NT2/D1 (cell line): ENCODE results near the gene GUCY1A2.

Experiments
- DNase-seq: peaks from one replicate; pipeline ENCODE4 v3.0.0-alpha.2; 2011; ENCODE audit warnings: low read depth, low spot score
- H3K27me3 ChIP-seq: 2 replicates; pipeline ENCODE4 v1.6.0; 2011; ENCODE audit warnings: mild to moderate bottlenecking; ENCODE audit not compliant: insufficient read length, insufficient read depth
- H3K36me3 ChIP-seq: 2 replicates; pipeline ENCODE4 v1.6.1; 2011; ENCODE audit warnings: mild to moderate bottlenecking, low read length, mixed read lengths; ENCODE audit not compliant: insufficient read depth, insufficient read length
- H3K4me1 ChIP-seq: 2 replicates; pipeline ENCODE4 v1.5.1; 2011; ENCODE audit not compliant: insufficient read depth, insufficient read length
- H3K4me3 ChIP-seq: 2 replicates; pipeline ENCODE4 v1.5.1; 2011; ENCODE audit warnings: low read depth; ENCODE audit not compliant: insufficient read length
- H3K9ac ChIP-seq: 2 replicates; pipeline ENCODE4 v1.6.0; 2011; ENCODE audit warnings: low read depth; ENCODE audit not compliant: insufficient read length
- H3K9me3 ChIP-seq: 2 replicates; pipeline ENCODE4 v1.5.1; 2011; ENCODE audit warnings: mild to moderate bottlenecking, low read length; ENCODE audit not compliant: insufficient read depth
- SUZ12 ChIP-seq: IDR thresholded peaks from 2 replicates; pipeline ENCODE4 v1.6.1; 2011; ENCODE audit not compliant: insufficient read length, insufficient read depth; ENCODE audit errors: extremely low read depth
- YY1 ChIP-seq: IDR thresholded peaks from 2 replicates; pipeline ENCODE4 v1.6.1; 2011; ENCODE audit not compliant: insufficient read length, insufficient read depth
- ZNF274 ChIP-seq: IDR thresholded peaks from 2 replicates; pipeline ENCODE4 v1.6.1; 2011; ENCODE audit warnings: mild to moderate bottlenecking, low read depth, low read length

Gene GUCY1A2

GRCh38 chr11:106684944-106685343 is 333.3 kb downstream of the GUCY1A2 start:
- Histone ChIP-seq H3K4me3 (no peak overlapping the region), H3K27me3 (no peaks in the 10 kb centered on the region), H3K9ac (no peak overlapping the region), H3K4me1 (no peaks in the 10 kb centered on the region), H3K36me3 (no peaks in the 10 kb centered on the region), H3K9me3 (no peaks in the 10 kb centered on the region)
- TF ChIP-seq SUZ12 = no peak
- TF ChIP-seq YY1 = no peak
- TF ChIP-seq ZNF274 = no peak
- DNase-seq = no peak

DNA sequence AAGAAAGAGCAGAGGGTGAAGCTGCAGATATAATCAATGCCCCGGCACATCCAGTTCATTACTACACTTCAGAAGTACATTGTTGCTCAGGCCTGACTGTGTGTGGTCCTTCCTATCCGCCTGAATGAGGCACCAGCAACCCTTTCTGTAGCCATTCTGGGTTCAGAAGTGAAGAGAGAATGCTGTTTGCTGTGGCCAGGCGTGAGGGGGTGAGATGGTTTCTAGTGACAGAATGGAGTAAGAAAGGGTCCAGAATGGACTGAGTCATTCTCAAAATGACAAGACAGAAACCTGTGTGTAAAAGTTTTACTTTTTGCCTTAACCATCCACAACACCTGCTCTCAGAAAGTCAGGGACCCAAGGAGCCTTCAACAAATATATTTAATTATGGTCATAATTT is 334.8 kb downstream of the GUCY1A2 start:
- no peak for TF ChIP-seq SUZ12
- no peak for TF ChIP-seq ZNF274
- TF ChIP-seq YY1 = no peak
- Histone ChIP-seq H3K36me3 (no peaks in the 10 kb centered on the region), H3K4me1 (no peaks in the 10 kb centered on the region), H3K9ac (no peak overlapping the region), H3K9me3 (no peaks in the 10 kb centered on the region), H3K4me3 (no peak overlapping the region), H3K27me3 (no peaks in the 10 kb centered on the region)
- DNase-seq = no peak

GRCh38 chr11:106681435-106681834 is 336.8 kb downstream of the GUCY1A2 start:
- H3K27me3 ChIP-seq = no peaks in the 10 kb centered on the region
- no peak overlapping the region for H3K9ac ChIP-seq
- DNase-seq = no peak
- H3K4me1 ChIP-seq = no peaks in the 10 kb centered on the region
- H3K9me3 ChIP-seq = no peaks in the 10 kb centered on the region
- TF ChIP-seq ZNF274 (no peak), YY1 (no peak), SUZ12 (no peak)
- H3K4me3 ChIP-seq = no peak overlapping the region
- H3K36me3 ChIP-seq = no peaks in the 10 kb centered on the region

DNA sequence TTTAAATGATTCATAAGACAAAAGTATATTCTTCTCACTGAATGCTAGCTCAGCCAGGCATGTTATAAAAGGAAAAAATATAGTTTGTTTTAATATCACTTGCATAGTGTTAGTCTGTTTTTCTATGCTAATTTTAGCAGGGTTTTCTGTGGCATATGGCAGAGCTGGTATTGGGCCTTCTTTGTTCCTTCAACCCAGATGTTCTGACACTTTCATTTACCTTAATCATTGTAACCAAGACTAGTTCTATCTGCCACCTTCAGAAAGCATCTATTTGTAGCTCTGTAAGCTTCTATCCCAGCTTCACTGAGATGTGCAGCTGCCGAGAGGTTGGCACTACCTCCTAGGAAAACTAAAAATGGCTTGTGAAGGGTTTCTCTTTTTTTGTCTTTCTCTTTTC is 338.7 kb downstream of the GUCY1A2 start:
- no peak for DNase-seq
- Histone ChIP-seq H3K27me3 (no peaks in the 10 kb centered on the region), H3K4me3 (no peak overlapping the region), H3K9ac (no peak overlapping the region), H3K9me3 (no peaks in the 10 kb centered on the region), H3K4me1 (no peaks in the 10 kb centered on the region), H3K36me3 (no peaks in the 10 kb centered on the region)
- no peak for TF ChIP-seq ZNF274
- no peak for TF ChIP-seq YY1
- no peak for TF ChIP-seq SUZ12

DNA sequence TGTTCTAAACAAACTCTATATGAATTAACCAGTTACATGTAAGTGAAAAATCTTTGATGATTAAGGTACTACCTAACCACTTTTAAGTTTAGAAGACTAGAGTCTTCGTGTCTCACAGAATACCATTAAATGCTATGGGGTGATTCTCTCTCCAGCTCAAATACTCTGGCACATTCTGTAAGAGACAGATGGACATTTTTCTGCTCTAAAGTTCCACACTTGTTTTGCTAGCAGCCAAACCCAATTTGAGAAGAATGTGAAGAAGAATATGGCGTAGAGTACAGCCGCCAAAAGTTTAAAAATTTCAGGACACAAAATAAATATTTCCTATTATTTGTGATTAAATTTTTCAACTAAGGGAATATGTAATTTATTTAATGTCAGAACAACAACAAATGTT is 339.1 kb downstream of the GUCY1A2 start:
- Histone ChIP-seq H3K9me3 (no peaks in the 10 kb centered on the region), H3K4me3 (no peak overlapping the region), H3K36me3 (no peaks in the 10 kb centered on the region), H3K27me3 (no peaks in the 10 kb centered on the region), H3K9ac (no peak overlapping the region), H3K4me1 (no peaks in the 10 kb centered on the region)
- no peak for DNase-seq
- no peak for TF ChIP-seq ZNF274
- no peak for TF ChIP-seq YY1

DNA sequence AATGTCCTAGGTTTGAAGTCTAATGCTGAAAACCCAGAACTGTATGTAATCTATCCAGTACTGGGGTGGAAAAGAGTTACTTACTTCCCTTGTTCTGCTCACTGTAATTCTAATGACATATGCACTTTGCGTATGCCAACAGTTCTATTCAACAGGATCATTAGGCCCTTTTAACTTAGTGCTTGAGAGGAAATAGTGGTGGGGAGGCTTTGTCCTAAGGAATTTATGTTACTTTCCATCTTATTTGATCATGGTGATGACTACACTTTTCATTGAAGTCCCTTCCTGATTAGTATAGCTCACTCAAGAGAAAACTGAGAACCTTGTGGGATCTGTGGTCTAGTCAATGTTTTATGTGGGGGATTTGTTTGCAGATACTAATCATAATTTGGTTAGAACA is 348.2 kb downstream of the GUCY1A2 start:
- peak; percentile 15 for DNase-seq
- no peaks in the 10 kb centered on the region for H3K36me3 ChIP-seq
- H3K4me3 ChIP-seq = no peak overlapping the region
- no peaks in the 10 kb centered on the region for H3K27me3 ChIP-seq
- no peaks in the 10 kb centered on the region for H3K9me3 ChIP-seq
- H3K4me1 ChIP-seq = no peaks in the 10 kb centered on the region
- no peak overlapping the region for H3K9ac ChIP-seq
- TF ChIP-seq ZNF274 (no peak), SUZ12 (no peak), YY1 (no peak)

- no peaks in the 10 kb centered on the region for H3K4me1 ChIP-seq
- TF ChIP-seq YY1 = no peak
- TF ChIP-seq SUZ12 = no peak
- no peak for TF ChIP-seq ZNF274
- DNase-seq = no peak
- no peaks in the 10 kb centered on the region for H3K9me3 ChIP-seq
- no peaks in the 10 kb centered on the region for H3K27me3 ChIP-seq
- H3K36me3 ChIP-seq = no peaks in the 10 kb centered on the region
- H3K9ac ChIP-seq = no peak overlapping the region
- no peak overlapping the region for H3K4me3 ChIP-seq
Observed at GRCh38 chr11:106668147-106668546, 350.1 kb downstream of the GUCY1A2 start.

DNA sequence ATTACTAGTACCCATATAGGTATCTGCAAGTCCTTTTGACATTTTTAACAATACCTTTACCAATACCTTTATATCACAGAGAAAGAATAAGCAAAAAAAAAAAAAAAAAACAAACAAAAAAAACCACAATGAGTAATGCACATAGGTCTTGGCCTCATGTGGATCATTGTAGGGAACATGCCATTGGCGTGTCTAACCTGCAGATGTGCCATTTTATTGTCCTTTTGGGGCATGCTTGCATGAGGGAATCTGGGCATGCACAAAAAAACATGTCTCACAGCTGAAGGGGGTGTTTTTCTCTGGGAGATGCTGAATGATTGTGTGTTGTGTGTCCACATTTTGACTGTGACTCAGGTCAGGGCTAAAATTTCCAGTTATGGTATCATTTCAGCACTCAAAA is 361.6 kb downstream of the GUCY1A2 start:
- no peaks in the 10 kb centered on the region for H3K9me3 ChIP-seq
- no peaks in the 10 kb centered on the region for H3K36me3 ChIP-seq
- no peak overlapping the region for H3K4me3 ChIP-seq
- H3K4me1 ChIP-seq = no peaks in the 10 kb centered on the region
- H3K9ac ChIP-seq = no peak overlapping the region
- no peak for DNase-seq
- no peak for TF ChIP-seq SUZ12
- TF ChIP-seq YY1 = no peak
- no peak for TF ChIP-seq ZNF274
- H3K27me3 ChIP-seq = no peaks in the 10 kb centered on the region

GRCh38 chr11:106644824-106645223 is 373.5 kb downstream of the GUCY1A2 start:
- no peak for DNase-seq
- TF ChIP-seq SUZ12 = no peak
- TF ChIP-seq YY1 = no peak
- TF ChIP-seq ZNF274 = no peak
- no peak overlapping the region for H3K4me3 ChIP-seq
- peaks cover 6% of the 10 kb centered on the region; the same call in 1 of the 2 replicates for H3K9me3 ChIP-seq
- H3K36me3 ChIP-seq = no peaks in the 10 kb centered on the region
- H3K4me1 ChIP-seq = no peaks in the 10 kb centered on the region
- no peak overlapping the region for H3K9ac ChIP-seq
- H3K27me3 ChIP-seq = no peaks in the 10 kb centered on the region
